Stimulated activated CD4-positive, alpha-beta T cell treated with anti-CD3 and anti-CD28 coated beads, Interleukin-2, amount 100 ng/mL, for 4 hours (primary cell): ENCODE measurements around the gene ARHGAP22.

Experiments used
- DNase-seq: peaks from one replicate; pipeline ENCODE4 v3.0.0-alpha.2; 2020; ENCODE audit warnings: low read depth

Gene ARHGAP22

DNA sequence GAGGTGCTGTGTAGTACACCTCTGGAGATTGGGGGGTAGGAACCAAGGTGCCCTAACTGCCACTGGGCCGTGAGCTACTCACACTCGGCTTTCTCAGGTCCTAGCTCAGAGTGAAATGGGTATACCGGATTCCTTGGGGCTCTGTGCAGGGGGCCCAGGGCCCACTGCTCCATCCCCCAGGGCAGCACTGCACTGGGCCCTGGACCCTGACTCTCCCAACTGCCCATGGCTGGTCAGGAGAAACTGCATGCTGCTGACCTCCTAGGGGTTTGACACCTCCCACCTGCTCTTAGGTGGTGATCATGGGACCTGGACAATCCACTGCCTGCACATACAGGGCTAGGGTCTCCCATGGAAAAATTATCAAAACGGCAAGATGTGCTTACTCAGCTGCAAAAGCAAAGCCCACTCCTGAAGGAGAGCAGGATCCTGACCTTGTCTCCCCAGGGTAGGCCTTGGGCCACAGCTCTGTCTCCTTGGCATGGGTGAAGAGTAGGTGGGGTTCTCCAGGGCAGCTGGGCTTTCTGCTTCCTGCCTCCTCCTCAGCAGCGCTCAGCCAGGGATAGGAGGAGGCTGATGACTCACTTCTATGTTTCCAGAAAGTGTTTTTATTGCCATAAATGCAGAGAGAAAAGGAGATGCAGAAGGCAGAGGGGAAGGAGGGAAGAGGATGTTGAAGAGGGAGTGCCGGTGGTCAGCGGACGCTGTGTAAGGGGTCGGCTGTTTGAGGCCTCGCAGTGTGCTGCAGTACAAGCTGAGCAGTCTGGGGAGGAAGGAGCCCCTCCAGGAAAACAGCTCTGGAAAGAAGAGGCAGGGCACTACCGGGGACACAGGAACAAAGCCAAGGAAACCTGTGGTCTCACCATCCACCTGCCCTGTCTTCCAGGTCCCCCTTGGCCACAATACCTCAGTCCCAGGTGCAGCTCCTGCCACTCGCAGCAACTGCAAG, 107.8 kb downstream of the ARHGAP22 start:
- DNase-seq = no peak

DNA sequence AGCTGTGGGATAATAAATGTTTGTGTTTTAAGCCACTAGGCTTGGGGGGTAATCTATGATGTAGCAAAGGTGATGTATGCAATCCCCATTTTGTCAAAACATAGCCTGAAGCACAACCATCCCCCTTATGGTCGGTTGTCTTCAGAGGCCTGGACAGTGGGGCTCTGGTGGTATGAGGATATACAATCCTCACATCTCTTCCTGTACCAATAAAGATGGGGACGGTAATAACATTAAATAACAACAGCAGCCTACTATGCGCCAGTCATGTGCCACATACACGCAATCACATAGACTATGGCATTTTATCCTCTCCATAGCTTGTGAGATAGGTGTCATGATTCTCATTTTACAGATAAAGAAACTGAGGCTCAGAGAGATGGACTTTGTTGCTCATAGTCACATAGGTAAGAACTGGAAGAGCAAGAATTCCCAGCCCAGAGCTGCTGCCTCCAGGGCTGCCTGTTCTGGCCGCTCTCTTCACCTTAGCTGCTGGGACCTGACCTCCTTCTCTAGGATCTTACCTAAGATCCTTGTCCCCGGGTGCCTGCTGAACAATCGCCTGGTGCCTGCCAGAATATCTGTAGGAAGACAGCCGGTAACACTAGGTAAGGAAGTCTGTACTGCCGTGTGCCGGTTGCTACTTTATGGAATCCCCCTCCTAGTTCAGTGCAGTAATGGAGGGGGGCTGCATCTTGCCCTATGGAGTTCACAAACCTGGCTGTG, 108.6 kb downstream of the ARHGAP22 start:
- no peak for DNase-seq

DNA sequence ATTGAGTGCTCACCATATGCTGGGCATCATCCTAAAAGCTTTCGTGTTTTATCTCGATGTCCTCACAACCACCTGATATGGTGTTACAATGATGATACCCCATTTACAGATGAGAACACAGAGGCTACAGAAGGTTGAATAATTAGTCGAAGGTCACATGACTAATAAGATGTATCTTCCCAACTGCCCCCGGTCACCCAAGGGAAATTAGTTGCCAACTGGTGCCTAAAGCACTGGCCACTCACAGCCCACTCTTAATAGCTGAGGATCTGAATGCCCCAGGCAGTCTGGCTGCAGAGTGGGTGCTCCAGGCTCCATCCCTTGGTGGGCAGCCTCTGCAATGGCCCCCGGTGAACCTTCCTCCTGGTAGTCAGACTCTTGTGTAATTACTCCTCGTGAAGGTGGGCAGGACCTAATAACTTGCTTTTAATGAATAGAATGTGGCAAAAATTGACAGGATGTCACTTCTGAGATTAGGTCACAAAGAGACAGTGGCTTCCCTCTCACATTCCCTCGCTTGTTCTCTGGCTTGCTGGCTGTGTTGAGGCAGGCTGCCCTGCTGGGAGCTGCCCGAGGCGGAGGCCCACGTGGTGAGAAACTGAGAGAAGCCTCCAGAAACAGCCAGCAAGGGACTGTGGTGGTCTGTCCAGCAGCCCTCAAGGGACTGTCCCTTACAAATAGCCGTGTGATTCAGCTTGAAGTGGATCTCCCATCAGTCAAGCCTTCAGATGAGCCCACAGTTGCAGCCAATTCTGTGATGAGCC, 109.4 kb downstream of the ARHGAP22 start:
- DNase-seq = no peak

DNA sequence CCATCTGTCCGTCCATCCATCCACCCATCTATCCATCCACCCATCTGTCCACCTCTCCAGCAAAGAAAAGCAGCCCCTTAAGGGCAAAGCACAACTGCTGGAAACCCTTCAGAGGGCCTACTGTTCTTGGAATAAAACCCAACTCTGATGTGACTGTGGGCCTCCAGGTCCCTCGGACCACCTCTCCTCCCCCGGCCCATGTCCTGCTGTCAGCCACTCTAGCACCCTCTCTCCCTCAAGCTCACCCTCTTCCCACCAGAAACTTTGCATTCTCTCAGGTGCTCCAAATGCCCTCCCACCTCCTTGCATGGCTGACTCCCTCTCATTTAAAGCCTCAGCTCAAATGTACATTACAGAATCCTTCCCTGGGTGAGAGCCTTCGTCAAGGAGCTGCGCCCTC, 110.3 kb downstream of the ARHGAP22 start:
- no peak for DNase-seq

DNA sequence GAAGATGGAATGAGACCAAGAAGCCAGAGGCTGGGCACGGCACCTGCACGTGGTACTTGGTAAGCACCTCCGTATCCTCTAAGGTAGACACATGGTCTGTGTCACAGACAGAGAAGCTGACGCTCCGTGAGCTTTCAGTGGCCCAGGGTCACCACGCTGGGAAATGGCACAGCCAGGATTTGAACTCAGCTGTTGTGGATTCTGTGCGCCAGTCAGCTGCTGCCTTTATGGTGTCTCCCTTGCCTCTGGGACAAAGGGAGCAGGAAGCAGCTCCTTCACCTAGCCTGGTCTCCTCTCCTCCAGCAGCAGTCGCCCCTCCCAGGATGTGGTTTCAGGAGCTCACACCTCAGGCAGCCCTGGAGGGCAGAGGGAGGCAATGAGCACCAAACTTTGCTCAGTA, 110.8 kb downstream of the ARHGAP22 start:
- no peak for DNase-seq

DNA sequence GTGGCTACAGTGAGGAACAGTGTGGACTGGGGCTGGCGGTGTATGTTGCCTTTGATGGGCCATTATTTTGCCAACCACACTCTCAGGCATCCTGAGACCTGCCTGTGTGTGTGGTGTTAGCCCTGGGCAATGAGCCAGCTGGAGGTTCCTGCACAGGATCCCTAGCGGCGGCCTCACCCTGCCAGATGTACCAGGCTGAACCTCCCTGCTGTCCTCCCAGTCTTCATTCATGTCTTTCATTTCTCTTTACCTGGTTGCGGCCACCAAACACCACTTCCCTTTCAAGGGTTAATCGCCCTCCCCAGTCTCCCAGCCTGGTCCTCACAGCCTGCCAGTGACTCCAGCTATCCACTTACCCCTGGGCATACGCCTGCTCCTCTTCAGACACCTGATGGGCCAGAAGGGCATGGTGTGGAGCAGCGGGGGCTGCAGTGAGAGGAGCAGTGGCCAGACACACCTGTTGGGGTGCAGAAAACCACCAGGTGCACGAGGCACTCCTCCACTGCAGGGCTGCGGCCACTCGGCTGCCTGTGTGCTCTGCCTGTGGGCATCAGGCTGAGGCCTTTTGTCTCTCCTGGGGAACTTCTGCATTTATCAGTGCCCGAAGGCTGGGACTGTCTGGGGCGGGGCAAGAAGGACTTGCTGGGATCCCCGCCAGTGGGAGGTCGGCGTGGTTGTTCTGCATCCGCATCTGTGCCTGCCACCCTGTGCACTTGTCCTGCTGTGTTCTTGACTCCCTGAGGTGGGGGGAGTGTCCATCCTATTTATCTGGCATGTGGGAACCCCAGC, 111.6 kb downstream of the ARHGAP22 start:
- no peak for DNase-seq

DNA sequence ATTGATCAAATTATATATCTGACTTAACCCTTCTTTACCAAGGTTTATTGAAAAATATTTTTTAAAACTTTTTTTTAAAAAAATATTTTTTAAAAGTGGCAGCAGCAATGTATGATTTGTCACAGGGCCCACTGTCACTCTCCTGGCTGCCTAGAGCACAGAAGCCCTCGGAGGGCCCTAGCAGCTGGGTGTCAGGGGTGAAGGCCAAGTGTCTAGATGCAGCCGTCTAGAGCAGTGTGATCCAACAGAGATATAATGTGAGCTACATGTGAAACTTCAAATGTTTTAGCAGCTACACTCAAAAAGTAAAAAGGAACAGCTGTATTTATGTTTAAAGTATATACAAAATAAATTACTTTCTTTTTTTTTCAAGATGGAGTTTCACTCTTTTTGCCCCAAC, 112.7 kb downstream of the ARHGAP22 start:
- DNase-seq = no peak

DNA sequence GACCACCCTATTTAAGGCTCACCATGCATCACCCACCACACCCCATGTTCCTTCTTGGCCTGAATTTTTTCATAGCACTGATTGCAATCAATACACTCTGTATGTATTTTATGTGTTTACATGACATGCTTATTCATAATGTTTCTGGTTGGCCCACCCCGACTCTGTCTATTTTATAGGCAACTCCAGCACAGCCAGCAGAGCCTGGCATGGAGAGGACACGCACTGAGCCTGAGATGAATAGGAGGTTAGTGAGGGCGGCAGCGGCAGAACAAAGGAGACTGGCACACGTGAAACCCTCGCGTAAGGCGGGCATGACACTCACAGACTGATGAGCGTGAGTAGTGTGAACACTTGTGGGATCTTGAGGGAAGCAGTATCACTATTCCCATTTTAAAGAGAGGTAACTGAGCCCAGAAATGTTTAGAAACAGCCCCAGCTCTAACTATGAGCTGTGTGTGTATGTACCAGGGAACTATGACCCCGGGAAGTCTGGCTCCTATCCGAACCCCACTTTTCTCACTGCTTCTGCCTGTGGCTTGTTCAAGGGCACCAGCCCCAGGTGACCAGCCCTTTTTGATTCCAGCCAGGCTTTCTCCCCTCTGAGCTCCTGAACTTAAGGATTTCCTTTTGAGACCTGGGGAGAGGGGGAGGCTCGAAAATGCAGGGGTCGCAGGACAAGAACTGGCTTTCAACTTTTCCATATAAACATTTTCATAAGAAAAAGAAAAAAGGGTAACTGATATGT, 113.3 kb downstream of the ARHGAP22 start:
- no peak for DNase-seq

DNA sequence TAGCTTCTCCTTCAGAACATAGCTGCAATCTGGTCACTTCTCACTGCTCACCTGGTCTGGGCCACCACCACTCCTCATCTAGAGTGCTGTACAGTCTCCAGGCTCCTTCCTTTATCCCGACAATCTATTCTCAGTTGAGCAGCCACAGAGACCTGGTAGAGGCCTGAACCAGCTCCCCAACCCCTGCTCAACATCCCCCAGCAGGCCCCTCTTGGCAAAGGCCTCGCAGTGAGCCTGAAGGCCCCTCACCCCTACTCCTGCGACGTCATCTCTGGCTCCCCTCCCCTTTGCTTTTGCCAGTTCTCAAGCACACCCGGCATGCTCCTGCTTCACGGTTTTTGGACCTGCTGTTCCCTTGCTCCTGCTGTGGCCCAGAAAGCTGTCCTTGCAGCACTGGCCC, 113.9 kb downstream of the ARHGAP22 start:
- no peak for DNase-seq

DNA sequence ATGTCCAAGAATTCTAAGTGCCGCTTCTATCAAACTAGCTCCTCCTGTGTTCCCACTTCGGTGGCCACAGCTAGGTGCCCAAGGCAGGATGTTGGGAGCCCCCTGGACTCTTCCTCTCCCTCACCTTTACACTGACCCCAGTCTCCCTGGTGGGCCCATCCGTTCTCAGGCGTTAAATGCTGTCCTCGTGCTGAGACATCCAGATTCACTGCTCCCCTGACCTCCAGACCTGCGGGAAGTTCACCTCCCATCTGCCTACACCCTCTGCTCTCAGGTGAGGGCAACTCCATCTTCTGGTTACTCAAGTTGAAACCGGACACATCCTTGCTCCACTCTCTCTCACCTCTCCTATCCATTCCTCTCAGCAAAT, 114.3 kb downstream of the ARHGAP22 start:
- no peak for DNase-seq

DNA sequence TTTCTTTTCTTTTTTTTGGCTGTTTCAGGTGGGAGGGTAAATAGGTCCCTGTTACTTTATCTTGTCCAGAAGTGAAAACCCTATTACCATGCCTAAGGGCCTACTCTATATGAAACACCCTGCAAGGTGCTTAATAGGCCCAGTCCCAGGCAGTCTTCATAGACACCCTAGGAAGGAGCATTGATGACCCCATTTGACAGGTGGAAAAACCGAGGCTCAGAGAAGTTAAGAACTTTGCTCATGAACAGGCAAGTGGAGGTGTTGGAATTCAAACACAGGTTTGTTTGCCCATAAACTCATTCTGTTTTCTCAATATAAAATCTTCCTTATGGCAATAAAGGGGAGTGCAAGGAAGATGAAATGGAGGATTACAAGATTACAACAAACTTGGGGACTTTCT, 115.8 kb downstream of the ARHGAP22 start:
- no peak for DNase-seq

DNA sequence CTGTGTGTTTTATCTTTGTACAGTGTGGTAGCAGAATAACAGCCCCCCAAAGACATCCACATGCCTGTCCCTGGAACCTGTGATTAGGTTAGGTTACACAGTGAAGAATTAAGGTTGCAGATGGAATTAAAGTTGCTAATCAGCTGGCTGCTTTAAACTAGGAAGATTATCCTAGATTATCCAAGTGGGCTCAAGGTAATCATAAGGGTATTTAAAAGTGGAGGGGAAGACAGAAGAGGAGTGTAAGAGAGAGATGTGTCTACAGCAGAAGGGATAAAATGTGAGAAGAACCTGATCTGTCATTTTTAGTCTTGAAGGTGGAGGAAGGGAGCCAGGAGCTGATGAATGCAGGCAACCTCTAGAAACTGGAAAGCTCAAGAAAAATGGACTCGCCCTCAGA, 117.6 kb downstream of the ARHGAP22 start:
- DNase-seq = no peak

DNA sequence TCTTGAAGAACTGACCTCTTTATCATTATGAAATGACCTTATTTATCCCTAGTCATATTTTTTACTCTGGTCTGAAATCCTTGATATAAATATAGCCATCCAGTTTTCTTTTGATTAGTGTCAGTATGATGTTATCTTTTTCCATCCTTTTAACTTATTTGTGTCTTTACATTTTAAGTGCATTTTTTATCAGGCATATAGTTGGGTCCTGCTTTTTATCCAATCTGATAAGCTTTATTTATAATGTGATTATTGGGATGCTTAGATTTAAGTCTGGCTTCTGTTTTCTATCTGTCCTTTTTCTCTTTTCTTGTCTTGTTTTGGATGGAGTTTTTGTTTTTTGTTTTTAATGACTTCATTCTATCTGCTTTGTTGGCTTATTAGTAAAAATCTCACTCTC, 119.2 kb downstream of the ARHGAP22 start:
- no peak for DNase-seq

DNA sequence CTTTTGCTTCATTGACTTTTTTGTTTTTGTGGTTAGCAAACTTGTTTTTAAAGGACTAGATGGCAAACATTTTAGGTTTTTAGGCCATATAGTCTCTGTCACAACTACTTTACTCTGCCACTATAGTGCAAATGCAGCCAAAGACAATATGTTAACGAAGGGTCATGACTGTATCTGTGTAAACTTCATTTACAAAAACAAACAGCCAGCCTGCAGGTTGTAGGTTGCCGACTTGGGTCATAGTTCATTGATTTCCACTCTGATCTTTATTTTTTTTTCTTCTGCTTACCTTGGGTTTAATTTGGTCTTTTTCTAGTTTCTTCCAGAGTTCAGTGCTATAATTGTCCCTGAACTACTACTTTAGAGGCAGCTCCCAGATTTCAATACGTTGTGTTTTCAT, 120.0 kb downstream of the ARHGAP22 start:
- no peak for DNase-seq

DNA sequence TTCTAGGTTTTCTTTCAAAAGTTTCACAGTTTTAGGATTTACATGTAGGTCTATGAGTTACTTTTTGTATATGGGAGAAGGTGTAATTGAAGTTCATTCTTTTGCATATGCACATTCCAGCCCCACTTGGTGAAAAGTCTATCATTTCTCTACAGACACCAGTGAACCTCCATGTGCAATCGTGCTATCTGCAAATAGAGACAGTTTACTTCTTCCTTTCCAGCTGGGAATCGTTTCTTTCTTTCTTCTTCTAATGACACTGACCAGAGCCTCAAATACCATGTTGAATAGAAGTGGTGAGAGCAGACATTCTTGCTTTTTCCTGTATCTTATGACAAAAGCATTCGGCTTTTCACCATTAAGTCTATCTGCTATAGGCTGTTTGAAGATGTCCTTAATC, 122.7 kb downstream of the ARHGAP22 start:
- DNase-seq = no peak

DNA sequence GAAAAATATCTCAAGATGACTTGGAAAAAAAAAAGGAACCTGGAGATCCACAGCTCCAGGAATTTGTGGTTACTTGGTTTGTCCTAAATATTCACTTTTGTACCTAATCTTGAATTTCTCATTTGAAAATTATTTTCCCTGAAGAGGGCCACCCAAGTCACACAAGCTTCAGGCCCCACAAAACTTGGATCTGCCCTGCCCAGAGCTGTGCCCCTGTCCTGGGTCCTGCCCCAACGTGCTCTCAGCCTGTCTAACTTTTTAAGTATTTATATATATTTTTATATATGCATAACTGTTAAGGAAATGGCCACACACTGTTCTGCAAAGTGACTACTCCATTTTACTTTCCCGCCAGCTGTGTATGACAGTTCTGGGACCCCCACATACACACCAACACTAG, 123.5 kb downstream of the ARHGAP22 start:
- DNase-seq = no peak

DNA sequence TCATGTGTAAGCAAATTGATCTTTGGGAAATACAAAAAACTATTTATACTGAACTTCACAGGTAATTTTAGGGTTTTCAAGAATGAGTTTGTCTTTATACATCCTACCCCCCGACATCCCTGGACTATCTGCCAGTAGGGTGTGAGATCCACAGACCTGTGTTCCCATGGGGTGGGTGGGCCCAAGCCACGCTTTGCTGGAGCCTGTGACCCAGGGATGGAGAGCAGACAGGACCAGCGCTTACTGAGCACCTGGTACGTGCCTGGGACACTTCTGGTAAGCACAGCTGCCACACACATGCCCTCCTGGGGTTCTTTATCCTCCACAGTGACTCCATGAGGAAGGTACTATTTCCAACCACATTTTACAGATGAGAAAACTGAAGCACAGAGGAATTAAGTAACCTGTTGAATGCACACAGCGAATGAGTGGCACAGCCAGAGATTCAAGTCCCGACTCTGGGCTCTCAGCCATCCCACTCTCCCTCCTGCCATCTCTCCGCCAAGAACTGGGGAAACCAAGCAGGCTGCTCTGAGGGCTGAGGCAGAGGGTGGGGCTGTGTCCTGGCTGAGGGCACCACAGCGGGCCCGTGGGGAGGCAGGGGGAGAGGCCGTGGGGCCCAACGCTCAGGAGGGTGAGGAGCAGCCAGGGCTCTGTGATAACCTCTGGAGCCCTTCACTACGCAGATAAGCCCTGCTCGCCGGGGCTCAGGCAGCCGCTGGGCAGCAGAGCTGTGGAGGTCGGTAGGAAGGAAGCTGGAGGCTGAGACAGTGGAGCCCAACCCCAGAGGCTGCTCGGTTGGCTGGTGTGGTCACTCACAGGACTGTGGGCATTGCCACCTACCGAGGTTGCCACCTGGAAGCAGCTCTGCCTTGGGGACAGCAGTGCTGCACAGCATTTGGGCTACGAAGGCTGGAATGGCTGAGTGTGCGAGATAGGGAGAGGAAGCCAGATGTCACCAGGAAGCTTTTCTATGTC, 124.2 kb downstream of the ARHGAP22 start:
- no peak for DNase-seq

DNA sequence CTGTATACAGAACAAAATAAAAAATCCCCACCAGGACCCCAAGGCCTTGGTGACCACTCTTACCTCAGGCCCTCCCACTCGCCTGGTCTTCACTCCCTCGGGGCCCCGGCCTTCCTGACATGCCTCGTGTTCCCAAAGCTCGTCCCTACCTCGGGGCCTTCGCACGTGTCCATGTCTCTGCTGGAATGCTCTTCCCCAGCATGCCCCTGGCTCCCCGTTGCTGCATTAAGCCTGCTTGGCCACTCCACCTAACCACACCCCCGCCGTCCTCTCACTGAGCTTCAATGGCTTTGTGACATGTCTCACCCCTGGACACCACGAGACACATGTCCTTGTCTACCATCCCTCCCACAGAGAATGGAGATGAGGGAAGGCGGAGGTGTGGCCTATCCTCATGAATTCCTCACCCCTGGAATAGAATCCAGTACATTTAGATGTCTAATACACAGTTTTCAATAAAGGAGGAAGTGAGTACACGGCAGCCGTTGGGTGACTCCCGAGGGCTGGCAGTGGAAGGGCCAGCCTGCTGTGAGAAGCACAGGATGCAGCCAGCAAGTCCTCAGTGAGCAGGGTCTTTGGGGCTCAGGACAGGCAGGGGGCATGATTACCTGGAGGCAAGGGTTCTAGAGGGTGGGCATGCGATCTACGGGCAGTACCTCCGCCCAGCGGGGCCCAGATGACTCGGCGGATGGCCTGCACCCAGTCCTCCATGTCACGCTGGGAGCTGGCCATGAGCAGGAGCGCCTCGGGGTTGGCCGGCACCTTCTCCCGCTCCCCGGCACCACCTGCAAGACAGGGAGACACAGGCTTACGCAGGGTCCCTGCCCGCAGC, 125.7 kb downstream of the ARHGAP22 start:
- no peak for DNase-seq

DNA sequence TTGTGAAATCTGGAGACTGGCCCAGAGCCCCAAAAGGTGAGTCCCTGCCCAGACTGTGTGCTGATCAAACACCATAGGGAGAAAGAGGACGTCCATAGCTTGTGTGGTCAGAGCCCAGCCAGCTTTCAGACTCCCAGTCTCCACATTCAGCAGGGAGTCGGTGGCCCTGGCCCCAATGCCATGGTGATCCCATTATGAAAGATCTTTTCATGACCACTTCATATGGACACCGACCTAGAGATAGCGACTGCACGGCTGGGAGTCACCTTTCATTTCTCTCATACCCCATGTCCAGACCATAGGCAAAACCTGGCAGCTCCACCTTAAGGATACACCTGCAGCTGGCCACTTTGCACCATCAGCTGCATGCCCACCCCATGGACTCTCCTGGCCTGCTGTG, 126.4 kb downstream of the ARHGAP22 start:
- no peak for DNase-seq
